GM21423 (cell line): Measurements from ENCODE around the gene TMEM123.

Experiments
- ATAC-seq: cut with Tn5 transposase; IDR thresholded peaks from one replicate; pipeline ENCODE4 v1.9.1; 2021; ENCODE audit warnings: mild to moderate bottlenecking, moderate library complexity; ENCODE audit not compliant: unreplicated experiment

Gene TMEM123

GRCh38 chr11:102428696-102429095 lies 23.9 kb downstream of the TMEM123 start:
- no peak for ATAC-seq

- ATAC-seq: no peak
Observed at GRCh38 chr11:102427068-102427467, 25.5 kb downstream of the TMEM123 start.

GRCh38 chr11:102426570-102426969 lies 26.0 kb downstream of the TMEM123 start:
- no peak for ATAC-seq

GRCh38 chr11:102426000-102426399 lies 26.6 kb downstream of the TMEM123 start:
- no peak for ATAC-seq

- no peak for ATAC-seq
Observed at GRCh38 chr11:102423936-102424335, 28.6 kb downstream of the TMEM123 start.

- ATAC-seq: no peak
Observed at GRCh38 chr11:102422817-102423712, 29.5 kb downstream of the TMEM123 start.

- ATAC-seq: no peak
Observed at GRCh38 chr11:102421261-102421660, 31.3 kb downstream of the TMEM123 start.

GRCh38 chr11:102420547-102420946 lies 32.0 kb downstream of the TMEM123 start:
- peak; percentile 91 for ATAC-seq

- ATAC-seq: no peak
Observed at GRCh38 chr11:102419181-102419580, 33.4 kb downstream of the TMEM123 start.

GRCh38 chr11:102416976-102417375 lies 35.6 kb downstream of the TMEM123 start:
- ATAC-seq: no peak

- no peak for ATAC-seq
Observed at GRCh38 chr11:102415304-102415916, 37.2 kb downstream of the TMEM123 start.

- no peak for ATAC-seq
Observed at GRCh38 chr11:102414559-102414958, 38.0 kb downstream of the TMEM123 start.

- ATAC-seq: no peak
Observed at GRCh38 chr11:102413497-102413896, 39.1 kb downstream of the TMEM123 start.

GRCh38 chr11:102411142-102411541 lies 41.4 kb downstream of the TMEM123 start:
- no peak for ATAC-seq

GRCh38 chr11:102410382-102410784 lies 42.2 kb downstream of the TMEM123 start:
- no peak for ATAC-seq

- ATAC-seq: no peak
Observed at GRCh38 chr11:102408339-102408738, 44.2 kb downstream of the TMEM123 start.

GRCh38 chr11:102407901-102408300 lies 44.7 kb downstream of the TMEM123 start:
- no peak for ATAC-seq

- no peak for ATAC-seq
Observed at GRCh38 chr11:102406099-102406498, 46.5 kb downstream of the TMEM123 start.

GRCh38 chr11:102405501-102405900 lies 47.1 kb downstream of the TMEM123 start:
- ATAC-seq: no peak

GRCh38 chr11:102402548-102402947 lies 50.0 kb downstream of the TMEM123 start:
- no peak for ATAC-seq

- no peak for ATAC-seq
Observed at GRCh38 chr11:102401905-102402304, 50.7 kb downstream of the TMEM123 start.

GRCh38 chr11:102400603-102401002 lies 52.0 kb downstream of the TMEM123 start:
- no peak for ATAC-seq
